COR-L47 (cell line): ENCODE measurements around the gene CYTH1.
A peak's percentile ranks its signal among the peaks of the same experiment; 100 is the strongest.

Experiments used
- DNase-seq: peaks from one replicate; lab custom pipeline; 2025; lab: John Stamatoyannopoulos, UW

The CYTH1 gene

DNA sequence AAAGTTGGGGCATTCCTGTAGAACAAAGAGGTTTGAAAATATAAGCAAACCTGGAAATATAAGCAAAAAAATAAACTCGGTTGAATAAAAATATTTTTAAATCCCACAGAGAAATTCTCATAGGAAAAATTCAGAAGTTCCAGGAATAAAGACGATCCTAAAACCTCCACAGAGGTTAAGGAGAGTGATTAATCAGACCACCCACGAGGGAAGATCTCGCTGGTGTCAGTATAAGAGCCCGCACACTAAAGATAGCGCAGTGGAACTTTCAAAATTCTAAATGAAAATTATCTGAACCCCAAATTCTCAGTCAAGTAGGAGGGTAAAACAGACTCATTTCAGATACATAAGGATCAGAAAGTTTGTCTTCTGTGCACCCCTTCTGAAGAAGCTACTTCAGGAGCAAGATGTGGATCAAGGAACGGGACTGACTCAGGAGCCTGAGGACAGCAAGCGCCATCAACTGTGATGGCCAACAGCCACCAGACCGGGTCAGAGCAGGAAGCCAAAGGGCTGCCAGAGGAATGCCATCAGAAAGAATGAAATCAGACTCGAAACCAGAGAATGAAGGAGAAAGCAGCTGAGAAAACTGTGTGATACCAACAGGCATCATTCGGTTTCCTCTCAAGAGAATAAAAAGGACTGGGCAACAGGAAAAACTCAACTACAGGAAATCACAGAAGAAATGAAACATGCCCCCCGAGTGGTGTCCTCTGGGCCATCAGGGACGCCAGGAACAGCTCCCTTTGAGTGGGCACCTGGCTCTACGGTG, 66.9 kb downstream of the CYTH1 start:
- no peak for DNase-seq

GRCh38 chr17:78714534-78714933, 67.5 kb downstream of the CYTH1 start:
- DNase-seq, result no peak

- DNase-seq, result no peak
Observed at GRCh38 chr17:78712043-78712442, 70.0 kb downstream of the CYTH1 start.

- DNase-seq, result no peak
Observed at GRCh38 chr17:78710607-78711006, 71.5 kb downstream of the CYTH1 start.

- DNase-seq, result no peak
Observed at GRCh38 chr17:78709751-78710181, 72.3 kb downstream of the CYTH1 start.

GRCh38 chr17:78709119-78709681, 72.9 kb downstream of the CYTH1 start:
- no peak for DNase-seq

GRCh38 chr17:78708510-78708973, 73.5 kb downstream of the CYTH1 start:
- DNase-seq, result peak; percentile 64

DNA sequence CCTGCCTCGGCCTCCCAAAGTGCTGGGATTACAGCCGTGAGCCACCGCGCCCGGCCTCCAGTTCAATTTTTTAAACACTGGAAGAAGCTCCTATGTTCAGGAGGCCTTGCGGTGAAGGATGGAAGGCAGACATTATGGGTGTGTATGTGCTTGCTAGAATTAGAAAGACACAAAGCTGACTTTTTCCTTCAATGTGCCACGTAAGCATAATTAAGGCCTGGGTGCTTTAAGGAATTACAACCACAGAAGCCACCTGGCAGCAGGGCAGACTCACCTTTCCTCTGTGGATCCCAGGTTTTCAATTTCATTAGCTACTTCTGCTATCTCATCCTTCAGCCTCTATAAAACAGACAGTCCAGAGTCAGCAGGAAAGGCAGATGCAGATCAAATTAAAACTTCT, 74.2 kb downstream of the CYTH1 start:
- DNase-seq, result no peak

GRCh38 chr17:78707016-78707415, 75.1 kb downstream of the CYTH1 start:
- DNase-seq, result no peak

DNA sequence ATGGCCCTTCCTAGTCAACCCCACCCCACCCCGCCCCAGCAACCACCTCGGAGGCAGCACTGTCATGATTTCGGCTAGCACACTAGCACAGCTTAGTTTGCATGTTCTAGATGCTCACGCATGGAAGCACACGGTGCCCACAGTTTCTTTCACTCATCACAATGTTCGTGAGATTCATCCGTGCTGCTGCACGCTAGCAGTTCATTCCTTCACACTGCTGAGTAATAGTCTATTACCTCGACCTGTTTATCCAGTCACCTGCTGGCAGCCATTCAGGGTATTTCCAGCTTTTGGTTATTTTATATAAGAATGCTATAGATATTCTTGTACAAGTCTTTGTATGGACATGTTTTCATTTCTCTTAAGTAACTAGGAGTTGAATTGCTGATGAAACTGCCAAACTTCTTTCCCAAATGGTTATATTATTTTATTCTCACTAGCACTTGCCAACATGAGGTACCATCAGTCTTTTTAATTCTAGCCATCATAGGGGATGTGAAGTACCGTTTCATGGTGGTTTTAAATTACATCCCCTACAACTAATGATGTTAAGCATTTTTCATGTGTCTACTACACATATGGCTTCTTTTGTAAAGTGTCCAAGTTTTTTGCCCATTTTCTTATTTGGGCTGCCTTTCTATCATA, 75.7 kb downstream of the CYTH1 start:
- no peak for DNase-seq

DNA sequence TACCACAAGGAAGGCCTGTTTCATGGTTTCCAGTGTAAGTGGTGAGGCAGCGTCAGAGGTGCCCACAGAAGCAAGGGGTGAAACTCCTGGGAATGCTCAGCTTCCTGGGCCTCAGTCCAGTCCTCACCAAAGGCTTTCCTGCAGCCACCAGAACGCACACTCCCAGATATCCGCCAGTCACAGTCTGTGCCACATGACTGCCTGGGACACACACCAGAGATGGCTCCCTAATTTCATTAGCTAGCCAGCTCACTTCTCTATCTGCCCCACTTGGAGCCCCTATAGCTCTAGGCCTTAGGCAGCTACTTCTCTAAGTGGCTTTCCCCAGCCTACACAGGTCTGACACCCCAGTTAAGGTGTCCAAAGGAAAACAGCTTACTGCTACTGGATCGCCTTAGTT, 77.0 kb downstream of the CYTH1 start:
- no peak for DNase-seq

- no peak for DNase-seq
Observed at GRCh38 chr17:78704594-78704993, 77.5 kb downstream of the CYTH1 start.

- DNase-seq, result no peak
Observed at GRCh38 chr17:78697554-78698343, 84.3 kb downstream of the CYTH1 start.

DNA sequence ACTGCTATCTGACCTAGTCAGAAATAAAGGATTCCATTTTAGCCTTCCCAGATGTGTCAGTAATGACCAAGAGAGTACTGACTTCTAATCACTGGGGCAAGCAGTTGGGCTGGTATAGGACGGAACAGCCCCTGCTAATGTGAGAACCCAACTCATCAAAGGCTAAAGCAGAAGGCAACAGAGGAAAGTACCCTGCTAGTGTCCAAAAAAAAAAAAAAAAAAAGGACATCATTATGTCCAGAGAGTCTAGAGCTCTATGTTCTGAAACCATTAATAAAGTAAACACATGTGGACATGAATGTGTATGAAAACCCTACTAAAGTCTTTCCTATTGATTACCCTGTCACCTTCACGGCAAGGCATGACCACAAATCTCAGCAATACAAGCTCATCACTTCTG, 85.0 kb downstream of the CYTH1 start:
- DNase-seq, result no peak

DNA sequence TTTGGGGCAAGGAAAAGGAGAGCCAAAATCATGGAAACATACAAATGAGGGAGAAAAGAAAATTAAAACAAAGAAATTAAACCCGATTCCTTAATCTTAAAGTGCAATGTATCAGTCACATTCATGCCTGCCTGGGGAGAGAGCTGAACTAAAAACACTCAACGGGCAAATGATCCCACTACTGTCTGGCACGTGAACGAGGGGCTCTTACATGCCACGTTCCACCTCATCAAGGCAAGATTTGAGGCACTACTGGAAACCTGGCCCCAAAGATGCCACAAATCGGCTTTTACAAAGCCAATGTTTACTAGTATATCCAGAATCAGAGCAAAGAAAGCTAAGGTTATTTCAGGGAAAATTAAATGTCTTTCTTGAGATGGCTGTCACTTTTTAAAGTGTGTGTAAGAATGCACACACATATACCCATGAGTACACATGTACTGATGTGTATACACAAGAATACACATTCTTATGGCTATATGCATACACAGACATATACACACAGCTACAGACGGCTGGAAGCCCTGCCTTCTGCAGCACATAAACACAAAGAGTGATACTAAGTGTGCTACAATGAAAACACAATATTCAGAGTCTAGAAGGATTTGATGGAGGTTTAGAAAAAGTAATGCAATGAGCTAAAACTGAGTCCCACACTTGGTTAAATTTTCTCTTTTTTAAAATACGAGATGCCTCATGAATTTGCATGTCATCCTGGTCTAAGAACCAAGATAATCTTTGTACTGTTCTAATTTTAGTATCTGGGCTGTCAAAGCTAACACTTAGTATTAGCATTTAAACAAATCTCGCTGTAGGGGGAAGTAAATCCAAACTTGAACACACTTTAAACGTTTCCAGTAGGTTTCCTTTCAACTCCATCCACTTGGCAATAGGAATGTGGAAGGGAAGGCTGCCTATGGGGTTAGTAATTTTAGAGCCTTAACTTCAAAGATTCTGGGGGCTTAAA, 85.8 kb downstream of the CYTH1 start:
- DNase-seq, result no peak

DNA sequence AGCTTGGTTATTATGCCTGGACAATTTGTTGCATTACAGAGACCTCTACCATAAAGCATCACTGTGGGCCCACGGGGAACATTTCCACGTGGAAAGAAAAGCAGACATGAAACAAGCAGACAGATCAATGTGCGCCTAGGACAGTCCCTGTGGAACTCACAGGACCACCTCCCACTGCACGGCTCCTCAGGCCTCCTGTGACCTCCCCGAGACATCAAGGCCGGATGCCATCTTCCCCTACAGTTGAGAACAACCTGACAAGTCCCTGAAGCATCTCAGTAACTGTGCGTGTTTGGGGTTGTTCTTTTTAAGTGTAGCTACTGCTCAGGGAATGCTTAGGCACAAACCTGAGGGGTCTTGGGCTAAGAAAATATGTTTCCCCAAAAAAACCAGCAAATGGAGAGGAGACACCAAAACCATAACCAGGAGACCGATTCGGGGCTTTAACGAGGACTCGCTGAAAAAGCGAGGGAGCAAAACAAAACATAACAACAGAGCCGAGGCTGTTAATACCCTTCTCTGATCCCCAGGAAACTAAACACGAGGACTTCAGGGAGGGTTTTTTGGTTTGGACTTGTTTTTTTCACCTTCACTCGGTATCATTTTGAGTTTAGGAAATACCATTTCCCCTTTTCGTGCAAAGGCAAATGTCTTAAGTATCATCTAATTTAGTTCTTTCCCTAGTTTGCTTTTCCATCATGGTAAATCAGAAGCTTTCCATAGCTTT, 87.1 kb downstream of the CYTH1 start:
- DNase-seq, result no peak

GRCh38 chr17:78693346-78694083, 88.6 kb downstream of the CYTH1 start:
- DNase-seq, result no peak

GRCh38 chr17:78692460-78693010, 89.5 kb downstream of the CYTH1 start:
- DNase-seq, result no peak

DNA sequence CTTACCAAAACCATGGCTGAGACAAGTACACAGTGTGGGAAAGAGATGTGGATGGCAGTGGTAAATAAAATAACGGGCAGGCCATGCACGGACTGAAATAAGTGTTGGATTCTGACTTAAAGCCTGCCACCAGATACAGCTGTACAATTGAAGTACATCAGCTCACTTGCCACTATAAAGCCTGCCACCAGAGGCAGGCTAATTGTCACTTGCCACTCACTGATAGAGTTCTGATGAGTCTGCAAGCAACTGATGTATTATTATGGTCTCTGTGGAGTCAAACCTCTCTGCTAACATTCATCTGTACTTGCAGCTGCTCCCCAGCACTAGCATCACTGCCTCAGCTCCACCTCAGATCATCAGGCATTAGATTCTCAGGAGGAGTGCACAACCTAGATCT, 93.0 kb downstream of the CYTH1 start:
- no peak for DNase-seq

DNA sequence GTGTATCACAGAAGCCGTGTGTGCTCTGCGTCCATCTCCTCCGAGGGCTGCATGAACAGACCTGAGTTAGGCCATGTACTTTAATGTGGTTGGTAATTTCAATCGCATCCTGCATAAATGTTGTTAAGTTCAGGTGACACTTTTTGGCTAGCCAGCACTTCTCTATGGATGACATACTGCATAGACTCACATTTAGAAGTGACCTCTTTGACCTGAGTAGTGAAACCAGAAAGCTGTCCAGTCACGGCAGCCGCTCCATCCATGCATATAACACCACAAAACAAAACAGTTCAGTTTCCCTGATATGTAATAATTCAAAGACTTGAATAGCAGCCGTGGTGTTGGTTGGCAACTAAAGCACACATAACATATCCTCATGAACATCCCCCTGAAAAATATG, 94.1 kb downstream of the CYTH1 start:
- no peak for DNase-seq
